A549 treated with DMSO at 1 μM for 4 hours (cell line): ENCODE results near the gene TEDC1. TPM values are rescaled to one million over a fixed set of nuclear protein-coding genes. Genes with fewer than 3 reads are reported as not detected.

ENCODE experiments used
- total RNA-seq: library from RNA; stranded (reverse); fragments of 200-300 nt; extraction: Qiagen RNA extraction; gene quantifications from 5 replicates; pipeline ENCODE4 v1.2.3, GENCODE V29; 2022; ENCODE audit warnings: low read depth

The TEDC1 gene
- 30.6 to 51.7 TPM (median 41.9 TPM) in 5 replicates for total RNA-seq

GRCh38 chr14:105490572-105491365 is at the start of gene TEDC1:
TEDC1 (plus strand) TSS chr14:105491246; CDS start chr14:105491376, 130 bp downstream.

GRCh38 chr14:105474483-105475268 is 16.4 kb upstream of the TEDC1 start, which contains the start of gene CRIP2:
CRIP2 (plus strand) TSS chr14:105474821; CDS start chr14:105474863, 42 bp downstream.

GRCh38 chr14:105486163-105486973 is 4.7 kb upstream of the TEDC1 start, which contains the start of gene CRIP1:
CRIP1 (plus strand) TSS chr14:105486886; CDS start chr14:105487260, 374 bp downstream.

GRCh38 chr14:105525861-105526775 is 35.1 kb downstream of the TEDC1 start, which contains the start of gene TMEM121:
TMEM121 (plus strand) TSS chr14:105526583; CDS start chr14:105528835, 2,252 bp downstream.

Other genes with a start within 250 kb of the TEDC1 start
- 30.6 to 43.7 TPM (median 39.1 TPM) in 5 replicates for gene BTBD6, start 242.7 kb upstream of the TEDC1 start, total RNA-seq
- gene BRF1, start 190.2 kb upstream of the TEDC1 start, total RNA-seq: 22.9 to 29.2 TPM (median 27.0 TPM) in 5 replicates
- gene PACS2, start 176.5 kb upstream of the TEDC1 start, total RNA-seq: 19.4 to 30.0 TPM (median 26.9 TPM) in 5 replicates
- 0.08 to 0.41 TPM (median 0.20 TPM) in 5 replicates for gene TEX22, start 92.7 kb upstream of the TEDC1 start, total RNA-seq
- 50.4 to 87.3 TPM (median 79.6 TPM) in 5 replicates for gene MTA1, start 71.4 kb upstream of the TEDC1 start, total RNA-seq
- 101 to 165 TPM (median 142 TPM) in 5 replicates for gene CRIP2, start 16.4 kb upstream of the TEDC1 start, total RNA-seq
- 1,543 to 1,873 TPM (median 1,721 TPM) in 5 replicates for gene CRIP1, start 4.4 kb upstream of the TEDC1 start, total RNA-seq
- 2.7 to 9.5 TPM (median 7.3 TPM) in 5 replicates for gene TMEM121, start 35.3 kb downstream of the TEDC1 start, total RNA-seq